NCI-H1105 treated with DMSO at 0.1 percent for 48 hours (cell line): Measurements from ENCODE around the gene KIAA1614.
"Not testable (repeated sequence)": the region's sequence is repeated elsewhere in the genome, so short reads cannot be mapped to it uniquely, and the experiment has no call there.

ENCODE experiments used
- DNase-seq: peaks from one replicate; lab custom pipeline; 2025; lab: John Stamatoyannopoulos, UW

Gene KIAA1614

GRCh38 chr1:180961622-180962021, 48.9 kb downstream of the KIAA1614 start:
- no peak for DNase-seq

DNA sequence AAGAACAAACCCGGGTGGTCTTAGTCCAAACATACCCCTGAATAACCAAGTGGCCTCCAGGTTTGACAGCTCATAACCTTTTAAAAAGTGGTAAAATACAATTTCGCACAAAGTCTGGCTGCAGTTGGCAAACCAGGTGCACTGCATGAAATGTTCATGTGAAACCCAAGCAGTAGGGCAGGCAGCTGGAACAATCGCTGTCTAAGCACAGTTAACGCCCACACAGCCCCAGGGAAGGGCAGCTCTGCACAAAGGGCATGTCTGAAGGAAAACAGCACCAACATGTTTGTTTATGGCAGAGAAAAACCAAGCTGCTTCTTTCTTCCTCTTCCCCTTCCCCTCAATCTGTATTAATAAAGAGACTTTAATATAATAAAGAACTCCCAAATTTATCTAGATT, 49.5 kb downstream of the KIAA1614 start:
- DNase-seq, result no peak

DNA sequence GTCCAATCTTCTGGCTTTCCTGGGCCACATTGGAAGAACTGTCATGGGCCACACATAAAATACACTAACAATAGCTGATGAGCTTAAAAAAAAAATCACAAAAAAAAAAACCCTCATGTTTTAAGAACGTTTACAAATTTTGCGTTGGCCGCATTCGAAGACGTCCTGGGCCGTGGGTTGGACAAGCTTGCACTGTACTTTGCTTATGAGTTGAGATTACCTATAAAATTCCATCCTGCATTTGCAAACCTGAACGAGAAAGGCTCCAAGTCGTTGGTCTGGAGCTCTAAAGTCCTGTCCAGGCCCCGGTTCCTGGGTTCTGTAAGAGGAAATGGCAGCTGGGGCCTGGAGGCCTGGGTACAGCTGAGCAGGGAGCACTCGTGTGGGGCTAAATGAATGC, 51.4 kb downstream of the KIAA1614 start:
- no peak for DNase-seq

DNA sequence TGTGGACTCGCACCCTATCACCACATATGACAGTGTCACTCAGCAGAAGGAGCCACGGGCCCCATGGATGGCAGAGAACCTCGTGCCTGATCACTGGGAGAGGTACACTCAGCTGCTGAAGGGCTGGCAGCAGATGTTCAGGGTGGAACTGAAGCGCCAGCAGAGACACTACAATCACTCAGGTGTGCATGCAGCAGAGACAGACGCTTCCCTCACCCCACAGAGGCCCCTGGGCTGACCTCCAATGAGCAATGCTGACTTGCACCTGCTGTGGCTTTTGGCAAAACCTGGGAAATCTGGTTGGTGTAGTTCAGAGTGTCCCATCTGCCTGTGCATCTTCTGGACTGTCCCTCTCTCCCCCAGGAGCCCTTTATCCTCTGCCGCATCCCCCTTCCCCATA, 51.9 kb downstream of the KIAA1614 start:
- no peak for DNase-seq

- DNase-seq, result no peak
Measured at GRCh38 chr1:180966312-180966711, 53.6 kb downstream of the KIAA1614 start.

DNA sequence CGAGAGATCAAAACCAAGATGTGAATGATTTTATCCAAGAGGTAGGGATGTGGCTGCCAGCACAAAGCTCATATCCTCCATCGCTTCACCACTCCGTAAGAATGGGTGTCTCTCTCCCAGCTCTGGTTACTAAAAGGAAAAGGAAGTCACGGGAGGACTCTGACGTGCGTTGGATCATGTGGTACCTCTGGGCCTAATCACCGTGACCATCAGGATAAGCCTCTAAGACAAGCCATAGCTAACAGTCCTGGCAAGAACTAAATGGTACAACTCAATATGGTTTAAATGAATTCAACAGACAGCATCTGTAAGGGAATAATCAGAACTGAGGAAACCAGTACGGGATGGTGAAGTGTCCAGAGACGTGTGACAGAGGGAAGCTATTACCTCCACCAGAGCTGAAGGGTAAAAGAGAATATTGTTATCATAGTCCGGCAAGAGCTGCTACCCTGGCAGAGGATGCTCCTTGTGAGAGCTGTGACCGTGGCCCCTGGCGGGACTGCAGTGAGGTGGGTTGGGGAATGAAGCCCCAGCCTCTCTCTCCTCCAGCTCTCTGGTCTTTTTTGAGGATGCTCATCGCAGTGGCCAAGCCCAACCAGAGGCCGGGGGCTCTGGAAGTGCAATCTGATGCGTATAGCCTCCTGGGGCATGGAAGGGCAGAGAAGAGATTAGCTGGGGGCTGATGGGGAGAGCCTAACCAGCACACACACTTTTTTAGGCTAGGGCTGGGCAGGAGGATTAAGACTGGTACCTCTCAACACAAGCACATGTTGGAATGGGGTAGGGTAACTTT, 54.2 kb downstream of the KIAA1614 start:
- no peak for DNase-seq

DNA sequence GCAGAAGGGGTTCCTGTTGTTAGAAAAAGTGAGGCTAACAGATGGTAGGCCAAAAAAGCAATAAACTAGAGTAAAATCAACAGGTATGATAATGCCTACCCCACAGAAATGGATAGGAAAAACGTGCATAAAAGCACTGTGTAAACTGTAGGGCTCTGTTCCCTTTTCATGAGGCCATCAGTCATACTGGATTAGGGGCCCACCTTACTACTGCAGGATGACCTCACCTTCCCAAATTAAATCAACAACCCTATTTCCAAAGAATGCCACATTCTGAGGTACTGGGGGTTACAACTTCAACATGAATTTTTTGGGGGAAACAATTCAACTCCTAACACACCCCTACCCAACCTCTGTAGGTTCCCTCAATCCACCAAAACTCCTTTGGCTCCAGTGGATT, 54.9 kb downstream of the KIAA1614 start:
- no peak for DNase-seq

- DNase-seq, result not testable (repeated sequence)
Measured at GRCh38 chr1:180968834-180969233, 56.1 kb downstream of the KIAA1614 start.

DNA sequence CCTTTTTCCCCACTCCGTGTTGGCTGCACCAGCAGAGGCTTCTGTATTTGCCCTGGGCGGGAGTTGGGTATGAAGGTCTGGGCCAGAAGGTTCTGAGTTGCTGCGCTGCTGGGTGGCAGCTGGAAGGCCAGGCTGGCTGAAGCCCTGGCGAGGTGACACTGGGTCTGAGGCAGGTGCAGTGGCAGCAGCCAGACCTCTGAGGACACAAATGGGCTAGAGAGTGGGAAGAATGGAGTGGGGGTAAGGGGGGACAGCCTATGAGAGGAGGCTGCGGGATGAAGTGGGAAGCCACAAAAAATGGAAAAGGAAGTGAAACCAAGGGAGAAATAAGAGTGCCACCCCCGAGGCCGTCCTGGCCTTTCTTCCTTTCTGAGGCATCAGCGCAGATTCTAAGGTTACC, 56.7 kb downstream of the KIAA1614 start:
- DNase-seq, result no peak

- DNase-seq, result no peak
Measured at GRCh38 chr1:180970333-180971079, 57.8 kb downstream of the KIAA1614 start.

DNA sequence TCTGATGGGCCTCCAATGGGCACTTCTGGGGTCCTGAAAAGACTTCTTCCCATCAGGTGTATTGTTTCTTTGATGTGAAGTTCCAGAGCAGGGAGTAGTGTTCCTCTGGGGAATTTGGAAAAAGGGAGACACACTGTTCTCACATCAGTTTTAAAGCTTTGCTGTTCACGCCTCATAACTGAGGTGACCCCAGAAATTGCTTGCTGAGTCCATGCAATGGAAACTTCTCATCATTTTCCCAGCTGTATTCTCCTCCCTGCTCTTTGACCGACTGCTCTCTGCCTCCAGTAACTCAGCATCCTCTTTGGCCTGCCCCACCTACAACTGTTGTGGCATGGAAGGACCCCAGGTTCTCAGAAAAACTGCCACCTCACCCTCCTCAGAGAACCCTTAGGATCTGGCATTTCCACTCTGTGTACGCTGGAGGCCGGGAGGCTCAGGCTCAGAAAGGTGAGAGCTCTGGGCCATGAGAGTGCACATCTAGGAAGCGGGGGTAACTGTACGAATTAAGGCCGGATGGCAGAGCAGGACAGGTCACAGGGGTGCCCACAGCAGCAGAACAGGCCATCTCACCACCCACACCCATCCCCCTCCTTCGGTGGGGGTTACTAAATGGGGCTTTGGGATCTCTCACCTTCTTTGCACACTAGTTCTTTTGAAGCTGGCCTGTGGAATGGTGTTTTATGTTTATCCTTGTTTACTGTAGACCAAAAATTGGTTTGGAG, 58.7 kb downstream of the KIAA1614 start:
- no peak for DNase-seq

GRCh38 chr1:180973369-180973768, 60.7 kb downstream of the KIAA1614 start:
- no peak for DNase-seq

GRCh38 chr1:180974236-180974635, 61.5 kb downstream of the KIAA1614 start:
- DNase-seq, result peak; percentile 49

DNA sequence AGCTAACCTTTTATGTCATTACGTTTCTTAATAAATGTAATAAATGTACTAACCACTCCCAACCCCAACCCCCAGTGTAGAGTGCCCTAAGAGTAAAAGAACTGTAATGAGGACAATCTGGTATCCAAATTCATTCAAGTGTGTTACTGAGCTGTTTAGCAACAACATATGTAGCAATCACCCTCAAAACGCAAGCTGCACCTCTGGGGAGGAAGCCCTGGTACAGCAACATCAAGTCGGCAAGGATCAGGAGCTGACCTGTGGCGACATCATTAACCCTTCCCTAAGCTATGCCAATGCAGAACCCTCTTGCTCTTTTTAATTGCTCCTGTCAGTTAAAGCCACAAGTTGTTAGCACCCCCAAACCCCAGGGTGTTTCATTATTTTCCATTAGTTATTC, 62.9 kb downstream of the KIAA1614 start:
- DNase-seq, result no peak

- no peak for DNase-seq
Measured at GRCh38 chr1:180976191-180976590, 63.5 kb downstream of the KIAA1614 start.

GRCh38 chr1:180976732-180977357, 64.1 kb downstream of the KIAA1614 start:
- DNase-seq, result no peak

GRCh38 chr1:180981596-180982387, 69.1 kb downstream of the KIAA1614 start:
- no peak for DNase-seq

GRCh38 chr1:180982422-180982821, 69.7 kb downstream of the KIAA1614 start:
- no peak for DNase-seq

DNA sequence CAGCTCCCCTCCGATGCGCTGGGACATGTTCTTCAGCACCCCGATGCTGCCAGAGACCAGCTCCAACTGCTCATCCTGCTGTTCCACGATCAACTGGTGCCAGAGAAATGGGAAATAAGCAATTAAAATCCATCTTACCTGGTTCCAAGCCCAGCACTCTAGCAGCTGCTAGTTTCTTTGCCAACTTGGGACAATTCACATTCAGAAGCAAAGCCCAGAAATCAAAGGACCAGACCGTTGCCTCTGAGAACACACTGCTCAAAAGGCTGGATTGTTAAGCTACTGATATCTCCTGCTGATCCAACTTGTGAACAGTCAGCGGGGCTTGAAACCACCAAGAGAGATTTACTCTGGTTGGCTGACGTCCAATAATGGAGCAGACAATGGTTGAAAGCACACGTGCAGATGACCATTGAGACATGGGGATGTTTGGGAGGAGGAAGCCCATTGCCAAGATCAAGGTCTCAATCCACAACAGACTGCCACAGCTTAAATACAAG, 75.6 kb downstream of the KIAA1614 start:
- peak; percentile 52 for DNase-seq

DNA sequence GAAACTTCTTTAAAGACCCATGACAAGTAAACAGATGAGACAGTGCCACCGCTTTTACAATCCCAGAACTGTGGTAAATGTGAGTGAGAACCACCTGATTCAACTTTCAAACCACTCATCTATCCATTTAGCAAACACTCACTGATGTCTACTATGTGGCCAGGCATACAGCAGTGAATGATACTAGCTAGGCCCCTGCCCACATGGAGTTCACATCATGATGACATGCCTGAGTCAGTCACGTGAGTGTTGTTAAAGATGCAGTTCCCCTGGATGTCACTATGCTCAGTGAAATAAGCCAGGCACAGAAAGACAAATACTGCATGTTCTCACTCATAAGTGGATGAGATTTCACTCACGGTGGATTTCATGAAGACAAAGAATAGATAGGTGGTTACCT, 81.6 kb downstream of the KIAA1614 start:
- no peak for DNase-seq

DNA sequence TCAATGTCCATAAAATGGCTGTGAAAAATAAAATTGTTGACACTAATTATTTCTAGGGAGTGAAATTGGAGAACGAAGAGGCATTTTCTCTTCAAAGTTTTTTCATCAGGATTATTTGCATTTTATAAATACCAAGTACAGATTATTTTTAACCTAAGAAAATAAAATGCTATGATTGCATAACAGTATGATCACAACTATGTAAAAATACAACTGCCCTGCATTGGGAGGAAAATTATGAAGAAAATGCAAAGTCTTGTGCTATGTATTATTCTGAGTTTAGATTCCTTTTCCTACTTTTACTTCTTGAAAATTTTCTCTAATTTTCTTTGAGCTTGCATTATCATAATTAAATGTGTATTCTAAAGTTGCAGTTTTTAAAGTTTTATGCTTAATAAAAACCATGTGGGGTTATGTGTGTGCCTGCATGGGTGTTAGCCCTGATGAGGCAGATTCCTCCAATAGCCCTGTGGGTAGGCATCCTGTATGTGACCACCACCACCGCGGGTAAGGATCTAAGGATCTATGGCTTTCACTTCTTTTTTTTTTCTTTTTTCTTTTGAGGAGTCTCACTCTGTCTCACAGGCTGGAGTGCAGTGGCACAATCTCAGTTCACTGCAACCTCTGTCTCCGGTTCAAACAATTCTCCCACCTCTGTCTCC, 85.3 kb downstream of the KIAA1614 start:
- no peak for DNase-seq
